ENCODE results near the gene ALPP.
"Not testable (repeated sequence)": the region's sequence is repeated elsewhere in the genome, so short reads cannot be mapped to it uniquely, and the experiment has no call there.

The ALPP gene

GRCh38 chr2:232406556-232407310, 28.2 kb downstream of the ALPP start, which contains the start of gene ALPG:
Gene ALPG, plus strand, starts transcription at chr2:232406844. Its CDS starts 51 bp downstream, at chr2:232406895.
- DNase-seq (ENCODE audit: low spot score) = no peak

GRCh38 chr2:232407428-232408150, 29.0 kb downstream of the ALPP start:
- not testable (repeated sequence) for DNase-seq (ENCODE audit: low spot score)

GRCh38 chr2:232408269-232408668, 29.7 kb downstream of the ALPP start:
- DNase-seq (ENCODE audit: low spot score) = not testable (repeated sequence)

GRCh38 chr2:232409617-232410016, 31.1 kb downstream of the ALPP start:
- DNase-seq (ENCODE audit: low spot score) = not testable (repeated sequence)

DNA sequence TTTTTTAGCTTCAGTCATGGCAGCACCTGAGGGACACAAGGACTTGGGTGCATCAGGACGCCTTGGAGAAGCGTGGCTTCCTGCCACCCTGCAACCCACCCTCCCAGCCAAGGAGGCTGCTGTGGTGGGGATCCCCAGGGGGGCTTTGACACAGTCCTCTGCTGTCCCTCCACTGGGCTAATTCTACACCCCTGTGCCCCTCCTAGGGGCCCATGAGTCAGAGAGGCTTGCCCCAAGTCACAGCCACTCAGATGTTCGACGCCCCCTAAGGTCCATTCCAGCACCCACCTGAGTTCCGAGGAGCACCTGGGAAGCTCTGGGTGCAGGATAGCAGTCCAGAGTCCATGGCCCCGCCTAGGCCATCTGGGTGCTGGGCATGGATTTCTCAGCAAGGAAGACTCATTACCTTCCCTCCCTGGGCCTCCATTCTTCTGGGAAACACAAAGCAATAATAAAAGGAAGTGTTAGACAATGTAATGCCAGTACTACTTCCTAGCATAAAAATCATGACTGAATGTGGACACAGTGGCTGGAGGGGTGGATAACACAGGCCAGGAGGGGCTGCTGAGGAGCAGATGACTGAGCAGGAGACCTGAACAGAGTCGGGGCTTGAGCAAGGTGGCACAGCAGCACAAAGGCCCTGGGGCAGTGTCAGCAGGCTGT, 31.8 kb downstream of the ALPP start:
- no peak for DNase-seq (ENCODE audit: low spot score)

GRCh38 chr2:232411901-232412629, 33.5 kb downstream of the ALPP start:
- DNase-seq (ENCODE audit: low spot score) = no peak

- DNase-seq (ENCODE audit: low spot score) = no peak
Observed at GRCh38 chr2:232412986-232413385, 34.4 kb downstream of the ALPP start.

GRCh38 chr2:232415138-232415690, 36.7 kb downstream of the ALPP start:
- DNase-seq (ENCODE audit: low spot score) = no peak

GRCh38 chr2:232415736-232416520, 37.4 kb downstream of the ALPP start:
- DNase-seq (ENCODE audit: low spot score) = no peak

DNA sequence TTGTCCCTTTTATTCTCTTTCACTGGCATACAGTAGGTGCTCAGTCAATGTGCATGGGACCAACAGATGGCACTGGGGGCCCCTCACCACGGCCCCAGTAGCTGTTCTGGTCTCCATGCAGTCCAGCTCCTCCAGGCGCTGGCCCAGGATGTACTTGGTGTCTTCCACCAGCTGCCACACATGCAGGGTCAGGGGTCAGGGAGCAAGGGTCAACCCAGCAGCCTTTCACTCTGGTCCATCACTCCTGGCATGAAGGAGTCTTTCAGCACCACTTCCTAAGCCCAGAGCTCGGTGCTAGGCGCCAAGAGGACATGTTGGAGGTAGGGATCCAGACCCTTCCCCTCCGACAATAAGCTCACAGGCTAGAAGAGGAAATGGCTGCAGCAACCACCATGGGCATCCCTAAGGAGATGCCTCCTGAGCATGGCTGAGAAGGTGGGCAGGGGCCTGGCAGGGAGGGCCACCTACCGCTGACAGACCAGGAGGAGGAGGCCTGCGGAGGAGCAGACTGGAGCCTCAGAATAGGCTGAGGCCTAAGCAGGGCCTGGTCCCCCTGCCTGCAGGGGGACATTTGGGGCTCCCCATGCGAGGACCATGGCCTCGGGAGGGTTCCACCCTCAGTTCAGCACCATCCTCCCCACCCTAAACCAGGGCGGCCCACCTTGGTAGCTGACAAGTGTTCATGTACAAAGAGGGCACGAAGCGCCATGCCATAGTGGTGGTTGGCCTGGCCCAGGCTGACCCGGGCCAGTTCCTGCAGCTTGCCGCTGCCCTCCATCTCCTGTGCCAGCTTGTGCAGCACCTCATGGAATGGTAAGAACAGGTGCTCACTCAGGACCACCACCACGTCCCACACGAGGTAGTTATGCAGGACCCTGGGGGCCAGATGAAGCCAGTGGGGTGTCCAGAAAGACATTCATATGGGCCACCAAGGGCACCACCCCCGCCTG, 38.2 kb downstream of the ALPP start:
- no peak for DNase-seq (ENCODE audit: low spot score)

- no peak for DNase-seq (ENCODE audit: low spot score)
Observed at GRCh38 chr2:232417489-232417888, 38.9 kb downstream of the ALPP start.

DNA sequence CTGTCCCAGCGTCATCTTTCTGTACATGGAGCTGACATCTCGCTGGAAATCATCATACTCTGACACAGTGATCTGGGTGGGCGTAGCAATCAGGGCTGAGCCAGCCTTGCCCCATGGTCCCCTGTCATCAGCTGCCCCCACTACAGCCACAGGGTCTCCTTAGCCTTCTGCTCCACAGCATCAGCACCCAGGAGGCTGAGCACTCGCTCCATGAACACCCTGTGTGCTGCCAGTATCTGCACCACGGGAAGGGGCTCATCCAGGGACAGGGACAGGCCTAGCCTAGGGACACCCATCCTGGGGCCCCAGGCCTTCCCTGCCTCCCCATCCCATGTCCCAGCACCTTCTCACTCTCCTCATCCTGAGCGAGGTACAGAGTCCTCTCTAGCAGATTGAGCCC, 39.5 kb downstream of the ALPP start:
- no peak for DNase-seq (ENCODE audit: low spot score)

DNA sequence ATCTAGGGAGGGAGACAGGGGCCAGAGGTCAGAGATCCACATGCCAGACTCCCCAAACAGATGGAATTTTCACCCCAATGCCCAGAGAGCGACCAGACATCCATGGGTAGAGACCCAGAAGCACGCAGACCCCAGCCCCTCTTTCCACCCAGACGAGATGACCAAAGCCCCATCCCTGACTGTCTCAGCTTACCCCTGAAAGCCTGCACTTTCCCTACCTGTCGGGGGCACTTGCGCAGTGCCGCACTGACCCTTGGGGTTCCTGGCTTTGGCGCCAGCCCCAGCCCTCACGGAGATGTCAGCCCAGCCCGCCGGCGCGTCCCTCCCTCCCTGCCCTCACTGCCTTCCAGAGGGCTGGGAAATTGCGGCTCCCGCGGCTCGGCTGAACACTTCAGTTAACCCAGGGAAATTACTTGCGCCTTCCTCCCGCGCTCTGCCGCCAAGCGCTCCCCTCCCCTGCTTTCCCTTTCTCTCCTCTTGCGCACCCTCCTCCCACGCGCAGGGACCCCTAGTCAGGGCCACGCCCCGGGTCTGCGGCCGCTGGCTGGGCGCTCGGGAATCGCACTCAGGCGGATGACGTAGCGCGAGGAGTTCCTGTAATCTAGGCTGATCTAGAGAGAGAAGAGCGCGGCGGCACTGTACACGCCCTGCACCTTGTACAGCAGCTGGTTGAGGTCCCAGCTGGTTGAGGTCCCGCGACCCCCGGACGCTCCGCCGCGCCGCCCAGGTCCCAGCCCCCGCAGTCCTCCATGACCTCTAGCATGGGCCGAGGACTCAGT, 40.1 kb downstream of the ALPP start:
- DNase-seq (ENCODE audit: low spot score) = no peak

DNA sequence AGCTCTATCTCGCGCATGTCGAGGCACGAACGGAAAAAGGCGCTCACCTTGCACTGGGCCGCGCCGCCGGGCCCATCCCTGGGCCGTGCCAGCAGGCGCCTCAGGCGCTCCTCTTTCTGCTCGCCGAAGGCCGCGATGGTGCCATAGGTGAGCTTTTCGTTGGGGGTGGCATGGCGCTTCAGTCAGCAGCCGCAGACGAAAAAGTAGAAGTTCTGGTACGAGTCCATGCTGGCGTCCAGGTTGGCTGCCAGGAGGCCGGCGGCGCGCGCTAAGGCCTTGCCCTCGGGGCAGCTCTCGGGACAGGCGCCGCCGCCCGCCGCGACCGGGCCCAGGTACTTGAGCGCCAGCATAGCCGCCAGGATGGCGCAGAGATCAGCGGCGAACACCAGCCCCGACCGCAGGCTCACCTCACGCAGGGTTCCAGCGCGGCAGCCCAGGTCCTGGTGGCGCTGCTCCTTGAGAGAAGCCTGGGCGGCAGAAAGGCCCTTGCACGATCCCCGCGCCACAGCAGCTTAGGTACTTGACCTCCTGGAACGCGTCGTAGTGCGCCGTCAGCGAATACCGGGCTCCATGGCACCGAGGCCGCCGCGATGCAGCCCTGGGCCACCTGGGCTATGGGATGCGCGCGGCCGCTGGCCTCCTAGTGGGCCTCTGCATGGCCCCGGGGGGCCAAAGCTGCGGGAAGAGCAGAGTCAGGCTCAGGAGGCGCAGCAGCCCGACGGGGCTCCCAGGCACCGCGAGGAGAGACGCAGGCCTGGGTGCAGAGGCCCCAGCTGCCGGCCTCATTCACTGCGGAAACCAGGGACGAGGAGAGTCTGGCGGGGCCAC, 40.9 kb downstream of the ALPP start:
- DNase-seq (ENCODE audit: low spot score) = no peak

- DNase-seq (ENCODE audit: low spot score) = no peak
Observed at GRCh38 chr2:232420073-232420454, 41.5 kb downstream of the ALPP start.

GRCh38 chr2:232420463-232421188, 42.1 kb downstream of the ALPP start:
- no peak for DNase-seq (ENCODE audit: low spot score)

- no peak for DNase-seq (ENCODE audit: low spot score)
Observed at GRCh38 chr2:232421189-232421785, 42.7 kb downstream of the ALPP start.

All from COLO829 (cell line).